H1 (cell line): ENCODE measurements around the gene ACAD10. TPM values are rescaled to one million over a fixed set of nuclear protein-coding genes. Genes with fewer than 3 reads are reported as not detected.

Source experiments
- USF2 ChIP-seq: IDR thresholded peaks from 2 replicates; pipeline ENCODE4 v1.6.1; 2011; ENCODE audit warnings: low read length, improper control_type of control experiment
- polyA plus RNA-seq, 7 experiments: library from polyadenylated mRNA; depleted of rRNA in 3 of 7; stranded (reverse) in 5 of 7; unstranded in 2 of 7; fragments of >200 nt in 5 of 7; fragments of 200-250 nt in 2 of 7; gene quantifications; 1 replicate in 5 of 7; 2 replicates in 1 of 7; 4 replicates in 1 of 7; pipeline versions ENCODE4 v1.2.1 to v1.2.3, GENCODE V29; 2011 to 2013; ENCODE audit warnings: missing spikeins in 2 of 7, mixed read lengths in 2 of 7
- total RNA-seq: library from RNA; stranded (reverse); fragmentation: NEBNext Ultra II Directional; extraction: Animal tissue kit (Norgen Biotek cat#: 25700); gene quantifications from 2 replicates; pipeline ENCODE4 v1.2.1, GENCODE V29; 2021

ACAD10 gene
- total and polyA plus RNA-seq, 2 of the 8 experiments (the other 6 are each of a cell fraction or from before 2014, with no cell fraction given): 17.3 to 23.3 TPM

- TF ChIP-seq USF2: no peak
Measured at GRCh38 chr12:111799758-111800157, 113.9 kb downstream of the ACAD10 start (continued).
